GM21526 (cell line): ENCODE measurements around the gene BDP1.
A peak's percentile ranks its signal among the peaks of the same experiment; 100 is the strongest.
"Not testable (repeated sequence)": the region's sequence is repeated elsewhere in the genome, so short reads cannot be mapped to it uniquely, and the experiment has no call there.

ENCODE experiments used
- ATAC-seq: cut with Tn5 transposase; IDR thresholded peaks from one replicate; pipeline ENCODE4 v1.9.1; 2021; ENCODE audit warnings: moderate library complexity; ENCODE audit not compliant: unreplicated experiment, low FRiP score

BDP1 gene

GRCh38 chr5:71455427-71456361 lies at the start of gene BDP1:
Gene BDP1, plus strand, starts transcription at chr5:71455651. Its CDS starts 227 bp downstream, at chr5:71455878.
- peak; percentile 92 for ATAC-seq

- ATAC-seq = not testable (repeated sequence)
Measured at GRCh38 chr5:71410088-71410487, 45.4 kb upstream of the BDP1 start.

GRCh38 chr5:71415626-71416025 lies 39.8 kb upstream of the BDP1 start:
- not testable (repeated sequence) for ATAC-seq

- not testable (repeated sequence) for ATAC-seq
Measured at GRCh38 chr5:71418026-71418425, 37.4 kb upstream of the BDP1 start.

GRCh38 chr5:71421278-71421677 lies 34.2 kb upstream of the BDP1 start:
- ATAC-seq = not testable (repeated sequence)

GRCh38 chr5:71423896-71424295 lies 31.6 kb upstream of the BDP1 start:
- not testable (repeated sequence) for ATAC-seq

GRCh38 chr5:71426686-71427474 lies 28.6 kb upstream of the BDP1 start:
- ATAC-seq = not testable (repeated sequence)

- not testable (repeated sequence) for ATAC-seq
Measured at GRCh38 chr5:71432410-71432809, 23.0 kb upstream of the BDP1 start.

- ATAC-seq = not testable (repeated sequence)
Measured at GRCh38 chr5:71434825-71435224, 20.6 kb upstream of the BDP1 start.

- not testable (repeated sequence) for ATAC-seq
Measured at GRCh38 chr5:71441564-71441963, 13.9 kb upstream of the BDP1 start.

- not testable (repeated sequence) for ATAC-seq
Measured at GRCh38 chr5:71443891-71444290, 11.6 kb upstream of the BDP1 start.

GRCh38 chr5:71445015-71445414 lies 10.4 kb upstream of the BDP1 start:
- not testable (repeated sequence) for ATAC-seq

GRCh38 chr5:71445523-71446152 lies 9.8 kb upstream of the BDP1 start:
- ATAC-seq = not testable (repeated sequence)

- not testable (repeated sequence) for ATAC-seq
Measured at GRCh38 chr5:71446540-71447216, 8.8 kb upstream of the BDP1 start.

GRCh38 chr5:71447218-71447808 lies 8.1 kb upstream of the BDP1 start:
- peak; percentile 88 for ATAC-seq

- no peak for ATAC-seq
Measured at GRCh38 chr5:71452876-71453275, 2.6 kb upstream of the BDP1 start.

- no peak for ATAC-seq
Measured at GRCh38 chr5:71454913-71455312, 538 bp upstream of the BDP1 start.

GRCh38 chr5:71456362-71456743 lies 902 bp downstream of the BDP1 start:
- no peak for ATAC-seq

GRCh38 chr5:71457106-71457505 lies 1.7 kb downstream of the BDP1 start:
- ATAC-seq = no peak

- no peak for ATAC-seq
Measured at GRCh38 chr5:71460693-71461092, 5.2 kb downstream of the BDP1 start.
